Bronchial epithelial cell (primary cell): Measurements from ENCODE around the gene ISCA2. TPM values are rescaled to one million over a fixed set of nuclear protein-coding genes. Genes with fewer than 3 reads are reported as not detected.

ENCODE experiments used
- DNase-seq: peaks from one replicate; pipeline ENCODE4 v3.0.0-alpha.2; 2010; ENCODE audit warnings: low read depth
- FAIRE-seq: peaks from 2 replicates; lab custom pipeline; 2011; peaks lifted over from hg19 to GRCh38; lab: Jason Lieb, UNC
- H3K27me3 ChIP-seq: 2 replicates; pipeline ENCODE4 v1.5.1; 2011; ENCODE audit warnings: low read length; ENCODE audit not compliant: control insufficient read depth, insufficient read depth
- H3K36me3 ChIP-seq: 2 replicates; pipeline ENCODE4 v1.5.1; 2011; ENCODE audit warnings: low read length; ENCODE audit not compliant: control insufficient read depth, insufficient read depth
- H3K4me3 ChIP-seq: 2 replicates; pipeline ENCODE4 v1.5.1; 2011; ENCODE audit warnings: mild to moderate bottlenecking, low read depth, low read length, control low read depth
- total RNA-seq: library from RNA; depleted of rRNA; stranded (reverse); fragments of >200 nt; gene quantifications from 2 replicates; pipeline ENCODE4 v1.2.1, GENCODE V29; 2014
- TF ChIP-seq, protein P1 (sequence below): IDR thresholded peaks from 2 replicates; pipeline ENCODE4 v1.5.1; 2011; ENCODE audit warnings: mild to moderate bottlenecking, moderate library complexity, low read length, control low read depth, inconsistent platforms; ENCODE audit not compliant: insufficient read depth, severe bottlenecking

Gene ISCA2
- total RNA-seq, 1 donor from 2014 or later: 11.3 TPM

- FAIRE-seq (no peak), DNase-seq (no peak)
- no peak overlapping the region for H3K4me3 ChIP-seq
- no peaks in the 10 kb centered on the region for H3K36me3 ChIP-seq
- TF ChIP-seq, protein P1, sequence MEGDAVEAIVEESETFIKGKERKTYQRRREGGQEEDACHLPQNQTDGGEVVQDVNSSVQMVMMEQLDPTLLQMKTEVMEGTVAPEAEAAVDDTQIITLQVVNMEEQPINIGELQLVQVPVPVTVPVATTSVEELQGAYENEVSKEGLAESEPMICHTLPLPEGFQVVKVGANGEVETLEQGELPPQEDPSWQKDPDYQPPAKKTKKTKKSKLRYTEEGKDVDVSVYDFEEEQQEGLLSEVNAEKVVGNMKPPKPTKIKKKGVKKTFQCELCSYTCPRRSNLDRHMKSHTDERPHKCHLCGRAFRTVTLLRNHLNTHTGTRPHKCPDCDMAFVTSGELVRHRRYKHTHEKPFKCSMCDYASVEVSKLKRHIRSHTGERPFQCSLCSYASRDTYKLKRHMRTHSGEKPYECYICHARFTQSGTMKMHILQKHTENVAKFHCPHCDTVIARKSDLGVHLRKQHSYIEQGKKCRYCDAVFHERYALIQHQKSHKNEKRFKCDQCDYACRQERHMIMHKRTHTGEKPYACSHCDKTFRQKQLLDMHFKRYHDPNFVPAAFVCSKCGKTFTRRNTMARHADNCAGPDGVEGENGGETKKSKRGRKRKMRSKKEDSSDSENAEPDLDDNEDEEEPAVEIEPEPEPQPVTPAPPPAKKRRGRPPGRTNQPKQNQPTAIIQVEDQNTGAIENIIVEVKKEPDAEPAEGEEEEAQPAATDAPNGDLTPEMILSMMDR: no peak
- no peaks in the 10 kb centered on the region for H3K27me3 ChIP-seq
Observed at GRCh38 chr14:74509587-74510222, 16.1 kb downstream of the ISCA2 start.

- DNase-seq (peak; percentile 41), FAIRE-seq (no peak)
- H3K4me3 ChIP-seq: no peak overlapping the region
- H3K36me3 ChIP-seq: no peaks in the 10 kb centered on the region
- H3K27me3 ChIP-seq: no peaks in the 10 kb centered on the region
- TF ChIP-seq, protein P1: no peak
Observed at GRCh38 chr14:74510223-74510931, 16.8 kb downstream of the ISCA2 start.

DNA sequence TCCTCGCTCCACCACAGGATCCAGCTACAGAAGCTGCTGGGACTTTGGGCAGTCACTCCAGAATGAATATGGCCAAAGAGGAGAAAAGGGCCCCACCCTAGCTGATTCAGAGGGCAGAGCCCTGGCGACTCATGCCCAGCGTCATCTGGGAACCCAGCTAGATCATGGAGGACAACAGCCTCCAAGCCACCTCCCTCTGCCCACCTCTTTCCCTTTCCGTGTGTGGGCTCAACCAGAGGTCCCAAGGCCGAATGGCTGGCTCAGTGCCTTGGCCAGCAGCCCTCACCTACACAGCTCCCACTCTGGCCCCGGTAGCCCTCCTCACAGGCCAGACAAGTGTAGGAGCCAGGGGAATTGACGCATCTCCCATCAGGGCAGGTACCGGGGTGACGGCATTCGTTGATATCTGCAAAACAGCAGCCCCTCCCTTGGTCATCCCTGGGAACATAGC is 17.4 kb downstream of the ISCA2 start:
- H3K4me3 ChIP-seq: no peak overlapping the region
- no peaks in the 10 kb centered on the region for H3K27me3 ChIP-seq
- FAIRE-seq (no peak), DNase-seq (peak; percentile 80)
- H3K36me3 ChIP-seq: no peaks in the 10 kb centered on the region
- TF ChIP-seq, protein P1: no peak

DNA sequence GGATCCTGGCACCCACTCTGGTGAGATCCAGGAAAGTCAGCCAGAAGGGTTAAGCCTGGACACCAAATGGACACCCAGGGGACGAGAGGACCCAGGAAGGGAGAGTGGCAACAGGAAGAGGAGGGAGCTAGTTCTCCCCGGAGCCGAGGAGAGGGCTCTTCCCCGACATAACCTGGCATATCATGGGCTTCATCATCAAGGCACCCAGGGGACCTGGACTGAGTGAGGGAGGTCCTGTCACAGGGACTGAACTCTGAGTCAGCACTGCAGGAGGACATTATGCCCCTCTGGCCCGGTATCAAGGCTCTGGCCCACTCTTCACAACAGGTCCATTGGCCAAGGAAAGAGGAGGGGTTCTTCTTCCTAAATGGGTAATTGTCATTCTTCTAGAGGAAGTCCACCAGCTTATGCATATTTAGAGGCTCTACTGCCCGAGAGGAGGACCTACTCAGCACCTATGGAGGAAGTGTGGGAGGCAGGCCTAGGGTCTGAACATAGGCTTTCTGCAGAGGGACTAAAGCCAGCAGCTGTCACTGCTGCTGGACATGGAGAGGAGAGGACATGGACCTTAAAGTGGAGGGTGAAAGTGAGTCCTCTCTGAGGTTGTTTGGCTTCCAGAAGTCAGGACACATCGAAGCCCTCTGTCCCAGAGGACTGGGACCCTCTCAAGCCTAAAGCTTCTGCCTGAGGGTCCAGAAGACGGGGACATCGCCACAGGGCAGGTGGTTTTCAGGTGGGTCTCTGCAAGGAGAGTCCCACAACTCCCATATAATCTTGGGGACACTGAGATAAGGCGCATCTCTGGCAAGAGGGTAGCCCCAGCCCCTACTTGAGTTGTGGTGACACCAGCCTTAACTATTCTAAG is 18.6 kb downstream of the ISCA2 start:
- Histone ChIP-seq H3K4me3 (no peak overlapping the region), H3K27me3 (no peaks in the 10 kb centered on the region), H3K36me3 (no peaks in the 10 kb centered on the region)
- no peak for DNase-seq
- FAIRE-seq: no peak
- TF ChIP-seq, protein P1: no peak

DNA sequence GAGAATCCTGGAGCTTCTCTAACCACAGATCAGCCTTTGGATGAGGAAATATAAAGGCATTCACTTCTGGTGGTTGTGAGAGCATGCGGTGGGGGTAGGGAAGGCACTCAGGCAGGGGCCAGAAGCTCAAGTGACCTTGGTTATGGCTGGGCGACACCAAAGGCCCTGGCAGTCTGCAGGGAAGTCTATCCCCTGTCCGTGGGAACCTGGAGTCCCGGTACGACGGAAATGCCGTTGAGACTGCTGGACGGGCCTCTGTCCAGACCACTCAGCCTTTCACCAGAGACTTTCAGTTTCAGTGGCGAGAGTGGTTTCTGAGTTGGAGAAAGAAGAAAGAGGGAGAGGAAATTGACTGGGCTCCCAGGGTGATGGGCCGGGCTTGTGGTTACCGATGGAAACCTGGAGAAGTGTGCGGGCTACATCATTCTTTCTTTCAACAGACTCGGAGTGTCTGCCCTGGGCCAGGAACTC is 20.9 kb downstream of the ISCA2 start:
- H3K27me3 ChIP-seq: no peaks in the 10 kb centered on the region
- H3K4me3 ChIP-seq: no peak overlapping the region
- H3K36me3 ChIP-seq: no peaks in the 10 kb centered on the region
- peak; percentile 13 for FAIRE-seq
- TF ChIP-seq, protein P1: no peak
- DNase-seq: peak; percentile 60
